GM13977 (cell line): ENCODE results near the gene MYL6B.

ENCODE experiments used
- DNase-seq: peaks from one replicate; pipeline ENCODE4 v3.0.0; 2012; ENCODE audit warnings: low spot score
- CTCF ChIP-seq: IDR thresholded peaks from 2 replicates; pipeline ENCODE4 v1.5.1; 2012; ENCODE audit warnings: mild to moderate bottlenecking, control low read depth; ENCODE audit not compliant: insufficient read depth; ENCODE audit errors: extremely low read depth, missing control alignments
- in situ Hi-C: fragments of 300-500 bp; cut with MboI; formaldehyde crosslinking; loops from one replicate; pipeline ENCODE4 v1.12.0; 2022; ENCODE audit warnings: low sequenced_read_pairs, low pct_unique_long_range_greater_than_20kb, mixed read lengths, inconsistent platforms; ENCODE audit not compliant: unreplicated experiment

Gene MYL6B

GRCh38 chr12:56161690-56162351 is 9.4 kb downstream of the MYL6B start:
- in situ Hi-C loops: no loop called here
- no peak for TF ChIP-seq CTCF
- DNase-seq: no peak

- DNase-seq: no peak
- in situ Hi-C loops: no loop called here
- TF ChIP-seq CTCF: no peak
Observed at GRCh38 chr12:56162468-56163290, 10.3 kb downstream of the MYL6B start.

GRCh38 chr12:56163533-56164344 is 11.4 kb downstream of the MYL6B start:
- TF ChIP-seq CTCF: no peak
- no peak for DNase-seq

GRCh38 chr12:56164345-56164729 is 11.9 kb downstream of the MYL6B start:
- DNase-seq: no peak
- in situ Hi-C loops: no loop called here
- TF ChIP-seq CTCF: no peak

More at GRCh38 chr12:56163533-56164344, 11.4 kb downstream of the MYL6B start:
- in situ Hi-C loops: no loop called here

- no peak for TF ChIP-seq CTCF
- in situ Hi-C loops: no loop called here
- DNase-seq: no peak
Observed at GRCh38 chr12:56165369-56165768, 13.0 kb downstream of the MYL6B start.

- in situ Hi-C loops: no loop called here
- no peak for DNase-seq
- TF ChIP-seq CTCF: no peak
Observed at GRCh38 chr12:56169229-56169759, 16.9 kb downstream of the MYL6B start.
